SK-N-DZ (cell line): Measurements from ENCODE around the gene F10.

Experiments
- DNase-seq: peaks from one replicate; pipeline ENCODE4 v3.0.0-alpha.2; 2015; ENCODE audit warnings: low spot score
- small RNA-seq, 2 experiments: library from RNA; depleted of rRNA; stranded (forward); fragments of <200 nt; gene quantifications; one replicate each; pipeline ENCODE3, GENCODE V24; 2014

Gene F10

GRCh38 chr13:113192279-113192678 is 69.7 kb downstream of the F10 start:
- no peak for DNase-seq

- no peak for DNase-seq
These were observed 70.3 kb downstream of the F10 start for GRCh38 chr13:113192902-113193301.

- DNase-seq, result no peak
These were observed 72.8 kb downstream of the F10 start for GRCh38 chr13:113195360-113195759.

GRCh38 chr13:113196970-113197737 is 74.6 kb downstream of the F10 start:
- no peak for DNase-seq

Small RNAs within 50 kb of the gene (small RNA-seq; reads per million reads assigned to genes)
- 0 reads per million in 2 experiments for gene AL137002.1
